GM13976 (cell line): ENCODE measurements around the gene CD164L2.
A peak's percentile ranks its signal among the peaks of the same experiment; 100 is the strongest.

Experiments used
- DNase-seq: peaks from one replicate; pipeline ENCODE4 v3.0.0; 2012; ENCODE audit warnings: low spot score
- CTCF ChIP-seq: IDR thresholded peaks from 2 replicates; pipeline ENCODE4 v1.5.1; 2012; ENCODE audit warnings: borderline replicate concordance, mild to moderate bottlenecking; ENCODE audit not compliant: insufficient read depth; ENCODE audit errors: extremely low read depth, missing control alignments, control extremely low read depth
- in situ Hi-C: fragments of 300-500 bp; cut with MboI; formaldehyde crosslinking; loops from one replicate; pipeline ENCODE4 v1.12.0; 2022; ENCODE audit warnings: low sequenced_read_pairs, mixed read lengths, inconsistent platforms; ENCODE audit not compliant: unreplicated experiment

The CD164L2 gene

GRCh38 chr1:27353166-27353565 is 30.0 kb downstream of the CD164L2 start:
- in situ Hi-C loops = no loop called here
- TF ChIP-seq CTCF = no peak
- no peak for DNase-seq

- DNase-seq = no peak
- no peak for TF ChIP-seq CTCF
- in situ Hi-C loops = no loop called here
Observed at GRCh38 chr1:27351541-27352107, 31.5 kb downstream of the CD164L2 start.

- in situ Hi-C loops = no loop called here
- TF ChIP-seq CTCF = no peak
- no peak for DNase-seq
Observed at GRCh38 chr1:27350663-27351540, 32.2 kb downstream of the CD164L2 start.

GRCh38 chr1:27349784-27350662 is 33.1 kb downstream of the CD164L2 start:
- DNase-seq = no peak
- in situ Hi-C loops = no loop called here

GRCh38 chr1:27348861-27349783 is 34.0 kb downstream of the CD164L2 start:
- peak; percentile 64 for DNase-seq
- in situ Hi-C loops = no loop called here
- no peak for TF ChIP-seq CTCF

More at GRCh38 chr1:27349784-27350662, 33.1 kb downstream of the CD164L2 start:
- TF ChIP-seq CTCF = no peak
